ENCODE results near the gene TMEM198.
A peak's percentile ranks its signal among the peaks of the same experiment; 100 is the strongest.

The TMEM198 gene

GRCh38 chr2:219578811-219579613 lies 35.2 kb downstream of the TMEM198 start:
- DNase-seq (ENCODE audit: low read depth), result no peak

- DNase-seq (ENCODE audit: low read depth), result no peak
These were observed 37.5 kb downstream of the TMEM198 start for GRCh38 chr2:219581346-219581745.

- DNase-seq (ENCODE audit: low read depth), result no peak
These were observed 47.3 kb downstream of the TMEM198 start for GRCh38 chr2:219591091-219591490.

GRCh38 chr2:219592736-219593135 lies 48.9 kb downstream of the TMEM198 start:
- no peak for DNase-seq (ENCODE audit: low read depth)

- DNase-seq (ENCODE audit: low read depth), result no peak
These were observed 49.3 kb downstream of the TMEM198 start for GRCh38 chr2:219593154-219593553.

- DNase-seq (ENCODE audit: low read depth), result no peak
These were observed 51.4 kb downstream of the TMEM198 start for GRCh38 chr2:219595256-219595655.

- DNase-seq (ENCODE audit: low read depth), result no peak
These were observed 53.2 kb downstream of the TMEM198 start for GRCh38 chr2:219596954-219597551.

GRCh38 chr2:219597552-219598307 lies 53.9 kb downstream of the TMEM198 start, which contains the start of gene STK11IP:
Gene STK11IP, plus strand, starts transcription at chr2:219597857. Its CDS starts 263 bp downstream, at chr2:219598120.
- peak; percentile 82 for DNase-seq (ENCODE audit: low read depth)

GRCh38 chr2:219598308-219599078 lies 54.7 kb downstream of the TMEM198 start:
- DNase-seq (ENCODE audit: low read depth), result no peak

Data from T-helper 22 cell (primary cell).